Epithelial cell of proximal tubule (primary cell): Measurements from ENCODE around the gene DKK3. TPM values are rescaled to one million over a fixed set of nuclear protein-coding genes. Genes with fewer than 3 reads are reported as not detected.

ENCODE experiments used
- DNase-seq: peaks from one replicate; pipeline ENCODE4 v3.0.0-alpha.2; 2011; ENCODE audit warnings: low read depth
- H3K4me3 ChIP-seq: 2 replicates; pipeline ENCODE4 v1.5.1; 2011; ENCODE audit warnings: low read depth, mild to moderate bottlenecking, low read length
- total RNA-seq: library from RNA; depleted of rRNA; stranded (reverse); fragments of >200 nt; gene quantifications from 2 replicates; pipeline ENCODE4 v1.2.3, GENCODE V29; 2015
- TF ChIP-seq, protein P1 (sequence below): conservative IDR thresholded peaks from 2 replicates; pipeline ENCODE4 v1.5.1; 2012; ENCODE audit warnings: low read depth, mild to moderate bottlenecking, low read length

DKK3 gene
- total RNA-seq, 1 donor from 2014 or later = 133 TPM

DNA sequence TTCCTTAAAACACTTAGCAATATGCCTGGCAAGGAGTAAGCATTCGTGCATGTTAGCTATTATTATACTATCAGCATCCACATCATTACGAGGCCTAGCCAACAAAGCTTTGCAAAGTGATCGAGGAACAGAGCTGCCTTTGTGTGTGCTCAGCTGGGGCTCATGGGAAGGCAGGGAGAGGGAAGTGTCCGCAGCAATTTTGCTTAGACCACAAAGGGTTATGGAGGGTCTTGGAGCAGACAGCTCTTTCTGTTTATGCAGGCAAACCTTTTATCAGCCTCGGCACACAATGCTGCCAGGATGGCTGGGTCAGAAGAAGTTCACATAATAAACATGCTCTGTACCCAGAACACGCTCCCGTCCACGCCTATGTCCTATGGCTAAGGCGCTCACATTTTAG lies 10.9 kb upstream of the DKK3 start:
- no peak overlapping the region for H3K4me3 ChIP-seq
- TF ChIP-seq, protein P1, sequence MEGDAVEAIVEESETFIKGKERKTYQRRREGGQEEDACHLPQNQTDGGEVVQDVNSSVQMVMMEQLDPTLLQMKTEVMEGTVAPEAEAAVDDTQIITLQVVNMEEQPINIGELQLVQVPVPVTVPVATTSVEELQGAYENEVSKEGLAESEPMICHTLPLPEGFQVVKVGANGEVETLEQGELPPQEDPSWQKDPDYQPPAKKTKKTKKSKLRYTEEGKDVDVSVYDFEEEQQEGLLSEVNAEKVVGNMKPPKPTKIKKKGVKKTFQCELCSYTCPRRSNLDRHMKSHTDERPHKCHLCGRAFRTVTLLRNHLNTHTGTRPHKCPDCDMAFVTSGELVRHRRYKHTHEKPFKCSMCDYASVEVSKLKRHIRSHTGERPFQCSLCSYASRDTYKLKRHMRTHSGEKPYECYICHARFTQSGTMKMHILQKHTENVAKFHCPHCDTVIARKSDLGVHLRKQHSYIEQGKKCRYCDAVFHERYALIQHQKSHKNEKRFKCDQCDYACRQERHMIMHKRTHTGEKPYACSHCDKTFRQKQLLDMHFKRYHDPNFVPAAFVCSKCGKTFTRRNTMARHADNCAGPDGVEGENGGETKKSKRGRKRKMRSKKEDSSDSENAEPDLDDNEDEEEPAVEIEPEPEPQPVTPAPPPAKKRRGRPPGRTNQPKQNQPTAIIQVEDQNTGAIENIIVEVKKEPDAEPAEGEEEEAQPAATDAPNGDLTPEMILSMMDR = no peak
- no peak for DNase-seq

GRCh38 chr11:12017865-12018453 lies 9.5 kb upstream of the DKK3 start:
- TF ChIP-seq, protein P1 = no peak
- no peak for DNase-seq
- H3K4me3 ChIP-seq = no peak overlapping the region

DNA sequence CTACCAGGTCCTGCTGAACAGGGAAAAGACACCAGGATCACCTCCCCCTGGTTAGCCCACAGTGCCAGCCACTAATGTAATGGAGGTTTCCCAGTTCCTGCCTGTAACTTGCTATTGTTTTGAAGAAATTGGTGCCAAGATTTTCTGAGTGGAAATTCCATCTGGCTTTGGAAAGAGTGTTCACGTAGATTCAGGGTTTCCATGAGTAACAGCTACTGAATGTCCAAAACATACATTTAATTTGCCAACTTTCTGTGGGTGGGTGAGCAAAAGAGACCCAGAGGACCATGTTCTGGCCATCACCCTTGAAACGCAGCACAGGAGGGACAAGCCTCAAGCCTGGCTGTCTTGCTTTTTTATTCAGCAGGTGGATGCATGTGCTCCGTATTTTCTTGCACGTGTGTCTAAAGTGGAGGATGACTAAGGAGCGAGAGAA lies 8.8 kb upstream of the DKK3 start:
- no peak for DNase-seq
- H3K4me3 ChIP-seq = no peak overlapping the region
- TF ChIP-seq, protein P1 = no peak

DNA sequence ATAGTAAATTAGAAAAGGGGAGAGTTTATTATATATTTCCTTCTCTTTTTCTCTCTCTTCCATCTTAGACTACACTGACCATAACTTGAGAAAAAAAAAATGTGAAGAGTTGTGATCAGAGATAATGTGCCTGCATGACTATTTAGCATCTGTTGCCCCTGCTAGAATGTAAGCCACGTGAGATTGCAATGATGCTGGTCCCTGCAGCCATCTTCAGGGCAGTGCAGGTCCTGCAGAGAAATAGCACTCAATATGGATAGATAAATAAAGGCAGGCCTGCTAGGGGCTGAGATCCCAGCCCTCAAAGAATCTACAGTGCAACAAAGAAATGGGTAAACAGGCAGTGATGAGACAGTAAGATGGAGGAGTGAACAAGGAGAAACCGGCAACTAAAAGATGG lies 7.8 kb upstream of the DKK3 start:
- TF ChIP-seq, protein P1 = peak; percentile 29
- DNase-seq = no peak
- no peak overlapping the region for H3K4me3 ChIP-seq

GRCh38 chr11:12015486-12015885 lies 7.1 kb upstream of the DKK3 start:
- no peak overlapping the region for H3K4me3 ChIP-seq
- TF ChIP-seq, protein P1 = no peak
- no peak for DNase-seq

DNA sequence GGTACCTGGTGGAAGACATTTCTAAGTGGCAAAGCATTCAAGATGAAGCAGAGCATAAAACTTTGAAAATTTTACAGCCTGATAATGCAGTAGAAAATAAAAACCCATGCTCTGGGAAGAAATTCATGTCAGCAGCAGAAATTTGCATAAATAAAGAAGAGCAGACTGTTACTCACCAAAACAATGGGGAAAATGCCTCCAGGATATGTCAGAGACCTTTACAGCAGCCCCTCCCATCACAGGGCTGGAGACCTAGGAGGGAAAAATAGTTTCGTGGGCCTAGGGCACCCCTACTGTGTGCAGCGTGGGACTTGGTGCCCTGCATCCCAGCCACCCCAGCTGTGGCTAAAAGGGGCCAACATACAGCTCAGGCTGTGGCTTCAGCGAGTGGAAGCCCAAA lies 5.4 kb upstream of the DKK3 start:
- DNase-seq = no peak
- TF ChIP-seq, protein P1 = no peak
- H3K4me3 ChIP-seq = no peak overlapping the region

DNA sequence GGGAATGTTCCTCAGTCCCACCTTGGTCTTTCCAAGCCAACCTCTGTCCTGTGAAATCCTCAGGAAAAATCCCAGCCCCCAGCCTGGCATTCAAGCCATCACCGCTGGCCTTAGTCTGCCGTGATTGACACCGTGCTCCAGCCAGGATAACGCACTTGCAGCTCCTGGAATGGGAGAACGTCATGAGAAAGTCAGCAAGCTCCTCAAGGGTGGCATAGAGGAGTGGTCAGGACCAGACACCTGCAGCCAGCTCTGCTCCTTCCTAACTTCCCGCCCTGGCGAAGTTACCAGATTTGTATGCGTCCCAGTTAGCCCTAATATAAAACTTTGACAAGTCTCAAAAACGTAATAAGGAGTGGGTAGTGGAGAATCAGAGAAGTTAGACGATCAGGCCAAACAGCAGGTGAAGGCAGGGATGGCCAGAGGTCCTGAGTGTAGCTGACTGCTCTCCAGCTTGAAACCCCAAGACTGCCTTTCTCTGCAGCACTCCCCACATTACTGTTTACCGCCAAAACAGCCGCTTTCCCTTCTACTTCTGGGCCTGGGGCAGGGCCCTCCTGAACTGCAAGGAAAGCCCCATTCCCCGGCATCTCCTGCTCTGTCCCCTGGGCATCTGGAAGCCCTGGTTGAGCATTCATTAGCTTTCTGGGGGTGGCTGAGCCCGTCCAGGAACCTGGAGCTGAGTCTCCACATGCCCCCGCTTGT lies 1.3 kb upstream of the DKK3 start:
- DNase-seq = no peak
- peak overlapping the region; percentile 74 for H3K4me3 ChIP-seq
- TF ChIP-seq, protein P1 = no peak
